SIG-M5 (cell line): Measurements from ENCODE around the gene CACNA1B.

ENCODE experiments used
- DNase-seq: peaks from one replicate; lab custom pipeline; 2025; lab: John Stamatoyannopoulos, UW

Gene CACNA1B

DNA sequence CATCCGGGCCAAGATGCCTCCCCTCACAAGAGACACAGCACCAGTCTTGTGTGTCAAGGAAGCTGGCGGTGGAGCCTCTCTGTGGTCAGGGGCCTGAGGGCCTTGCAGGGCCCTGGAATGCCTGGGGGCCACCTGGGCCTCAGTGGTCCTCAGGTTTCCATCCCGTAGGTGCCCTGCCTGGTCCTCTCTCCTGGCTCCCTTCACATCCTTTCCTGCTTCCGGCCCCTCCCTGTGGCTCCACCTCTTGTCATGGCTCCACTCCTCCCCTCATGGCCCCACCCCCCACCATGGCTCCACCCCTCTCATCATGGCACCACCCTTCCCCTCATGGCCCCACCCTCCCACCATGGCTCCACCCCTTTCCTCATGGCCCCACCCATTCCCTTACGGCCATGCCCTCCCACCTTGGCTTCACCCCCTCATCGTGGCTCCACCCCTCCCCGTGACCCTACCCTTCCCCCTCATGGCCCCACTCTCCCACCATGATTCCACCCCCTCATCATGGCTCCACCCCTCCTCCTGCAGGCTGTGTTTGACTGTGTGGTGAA, 175.8 kb downstream of the CACNA1B start:
- DNase-seq = no peak

DNA sequence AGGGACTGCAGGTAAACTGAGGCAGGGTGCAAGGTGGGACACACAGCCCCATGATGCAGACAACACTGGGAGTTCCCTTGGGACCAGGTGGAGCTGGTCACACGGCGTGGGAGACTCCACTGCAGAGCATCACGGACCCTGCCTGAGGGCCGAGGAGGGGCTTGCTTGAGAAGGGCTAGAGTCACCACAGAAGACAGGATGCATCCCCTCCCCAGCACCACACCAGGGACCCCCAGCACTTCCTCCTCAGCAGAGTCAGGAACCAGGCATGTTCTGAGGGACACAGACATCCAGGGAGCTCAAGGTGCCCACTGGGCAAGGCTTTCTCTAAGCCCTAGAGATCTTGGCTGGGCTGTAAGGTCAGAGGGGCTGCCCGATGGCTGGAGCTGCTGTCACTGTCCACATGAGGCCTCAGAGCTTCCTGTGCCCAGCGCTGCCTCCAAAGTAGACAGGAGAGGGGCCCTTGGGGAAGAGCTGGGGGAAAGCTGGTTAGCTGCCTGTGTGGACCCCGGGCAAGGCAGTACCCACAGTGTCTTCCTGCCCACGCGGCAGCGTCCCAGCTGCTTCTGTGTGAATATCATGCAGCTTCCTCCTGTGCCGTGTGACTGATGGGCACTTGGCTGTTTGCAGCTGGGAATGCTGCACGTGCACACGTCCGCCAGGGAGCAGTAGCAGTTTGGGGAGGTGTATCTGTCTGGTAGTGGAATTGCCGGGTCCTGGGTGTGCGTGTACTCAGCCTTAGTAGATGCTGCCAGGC, 176.6 kb downstream of the CACNA1B start:
- DNase-seq = no peak

DNA sequence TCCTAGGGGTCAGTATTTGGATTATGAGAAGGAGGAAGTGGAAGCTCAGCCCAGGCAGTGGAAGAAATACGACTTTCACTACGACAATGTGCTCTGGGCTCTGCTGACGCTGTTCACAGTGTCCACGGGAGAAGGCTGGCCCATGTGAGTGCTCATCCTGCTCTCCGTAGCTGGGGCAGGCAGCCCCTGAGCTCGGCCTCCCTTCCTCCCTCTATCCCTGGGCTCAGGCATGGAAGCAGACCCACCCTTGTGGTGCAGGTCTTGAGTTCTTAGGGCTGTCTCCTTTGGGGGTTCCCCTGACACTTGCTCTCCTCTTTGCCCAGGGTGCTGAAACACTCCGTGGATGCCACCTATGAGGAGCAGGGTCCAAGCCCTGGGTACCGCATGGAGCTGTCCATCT, 180.1 kb downstream of the CACNA1B start:
- no peak for DNase-seq

GRCh38 chr9:138058181-138058580, 180.6 kb downstream of the CACNA1B start:
- DNase-seq = no peak

- DNase-seq = no peak
Observed at GRCh38 chr9:138059196-138059595, 181.6 kb downstream of the CACNA1B start.

GRCh38 chr9:138060365-138060764, 182.8 kb downstream of the CACNA1B start:
- DNase-seq = no peak

- no peak for DNase-seq
Observed at GRCh38 chr9:138060881-138061280, 183.3 kb downstream of the CACNA1B start.

GRCh38 chr9:138061631-138062030, 184.0 kb downstream of the CACNA1B start:
- DNase-seq = no peak

DNA sequence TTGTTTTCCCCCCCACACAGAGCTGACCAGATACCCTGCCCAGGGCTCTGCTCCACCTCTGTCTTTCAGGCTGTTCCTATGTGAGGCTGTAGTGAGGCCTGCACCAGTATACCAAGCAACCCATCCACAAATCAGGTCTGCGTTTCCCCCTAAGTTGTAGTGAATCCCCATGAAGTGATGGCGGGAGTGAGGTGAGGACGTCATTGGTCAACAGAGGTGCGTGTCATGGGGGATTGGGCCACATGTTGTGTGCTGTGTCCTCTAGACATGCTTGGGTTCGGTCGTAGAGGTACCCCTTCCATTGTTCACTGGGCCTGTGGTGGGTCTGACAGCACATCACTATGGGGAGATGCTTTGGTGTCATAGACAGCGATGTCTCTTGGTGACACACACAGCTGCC, 184.6 kb downstream of the CACNA1B start:
- no peak for DNase-seq

- no peak for DNase-seq
Observed at GRCh38 chr9:138063033-138063432, 185.5 kb downstream of the CACNA1B start.

- no peak for DNase-seq
Observed at GRCh38 chr9:138063785-138064184, 186.2 kb downstream of the CACNA1B start.

- no peak for DNase-seq
Observed at GRCh38 chr9:138064547-138064946, 187.0 kb downstream of the CACNA1B start.

DNA sequence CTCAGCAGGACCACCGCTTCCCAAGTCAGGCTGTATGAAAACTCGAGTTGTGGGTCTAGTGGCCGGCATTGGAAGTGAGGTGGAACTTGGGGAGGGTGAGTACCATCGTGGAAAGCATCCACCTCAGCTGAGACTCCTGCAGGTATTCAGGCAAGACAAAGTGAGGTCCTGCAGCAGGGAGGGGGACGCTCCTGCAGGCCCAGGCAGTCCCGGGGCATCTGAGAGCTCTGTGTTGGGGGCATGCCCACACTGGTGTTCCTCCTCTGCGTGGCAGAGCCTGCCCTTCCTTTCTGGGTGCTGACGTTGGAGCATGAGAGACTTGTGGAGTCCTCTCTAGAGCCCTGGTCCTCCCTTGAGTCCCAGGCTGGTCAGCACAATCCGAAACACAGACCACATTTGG, 187.7 kb downstream of the CACNA1B start:
- no peak for DNase-seq

DNA sequence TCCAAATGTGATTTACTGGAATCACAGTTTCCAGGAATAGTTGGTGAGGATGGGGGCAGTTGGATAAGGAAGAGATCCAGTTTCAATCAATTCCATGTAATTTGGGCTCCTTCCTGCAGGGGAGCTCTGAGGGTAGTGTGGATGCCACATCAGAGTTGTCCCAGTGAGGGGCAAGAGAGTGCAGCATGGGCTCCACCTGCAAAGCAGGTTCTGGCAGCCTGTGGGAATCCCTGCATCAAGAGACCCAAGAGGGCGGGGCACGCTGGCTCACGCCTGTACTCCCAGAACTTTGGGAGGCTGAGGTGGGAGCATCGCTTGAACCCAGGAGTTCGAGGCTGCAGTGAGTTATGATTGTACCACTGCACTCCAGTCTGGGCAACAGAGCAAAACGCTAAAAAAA, 188.5 kb downstream of the CACNA1B start:
- no peak for DNase-seq

DNA sequence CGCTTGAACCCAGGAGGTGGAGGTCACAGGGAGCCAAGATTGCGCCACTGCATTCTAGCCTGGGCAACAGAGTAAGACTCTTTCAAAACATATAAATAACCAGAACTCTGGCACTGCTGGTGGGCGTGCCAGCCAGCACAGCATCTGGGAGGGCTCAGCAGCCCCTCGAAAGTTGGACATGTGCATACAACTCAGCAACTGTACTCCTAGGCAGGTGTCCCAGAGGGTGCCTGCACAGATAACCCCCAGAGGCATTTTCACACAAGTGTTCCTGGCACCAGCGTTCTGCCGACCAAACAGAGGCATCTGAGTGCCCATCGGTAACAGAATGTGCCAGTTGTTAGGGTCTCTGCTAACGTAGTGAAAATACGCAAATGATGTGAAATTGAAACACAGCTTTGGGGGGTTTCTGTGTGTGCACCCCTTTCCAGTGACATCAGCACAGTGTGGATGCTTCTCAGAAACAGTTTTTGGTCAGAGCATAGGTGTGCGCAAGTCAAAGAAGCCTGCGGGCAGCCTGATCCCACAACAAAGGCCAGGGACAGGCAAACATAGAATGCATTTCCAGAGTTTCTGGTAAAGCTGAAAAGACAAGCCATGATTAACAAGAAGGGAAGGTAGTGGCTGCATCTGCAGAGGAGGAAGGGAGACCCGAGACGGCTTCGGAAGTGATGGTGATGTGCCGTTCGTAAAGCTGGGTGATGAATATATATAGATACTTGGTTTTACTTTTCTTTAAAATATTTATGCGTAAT, 190.2 kb downstream of the CACNA1B start:
- DNase-seq = no peak

- no peak for DNase-seq
Observed at GRCh38 chr9:138068601-138069035, 191.0 kb downstream of the CACNA1B start.

DNA sequence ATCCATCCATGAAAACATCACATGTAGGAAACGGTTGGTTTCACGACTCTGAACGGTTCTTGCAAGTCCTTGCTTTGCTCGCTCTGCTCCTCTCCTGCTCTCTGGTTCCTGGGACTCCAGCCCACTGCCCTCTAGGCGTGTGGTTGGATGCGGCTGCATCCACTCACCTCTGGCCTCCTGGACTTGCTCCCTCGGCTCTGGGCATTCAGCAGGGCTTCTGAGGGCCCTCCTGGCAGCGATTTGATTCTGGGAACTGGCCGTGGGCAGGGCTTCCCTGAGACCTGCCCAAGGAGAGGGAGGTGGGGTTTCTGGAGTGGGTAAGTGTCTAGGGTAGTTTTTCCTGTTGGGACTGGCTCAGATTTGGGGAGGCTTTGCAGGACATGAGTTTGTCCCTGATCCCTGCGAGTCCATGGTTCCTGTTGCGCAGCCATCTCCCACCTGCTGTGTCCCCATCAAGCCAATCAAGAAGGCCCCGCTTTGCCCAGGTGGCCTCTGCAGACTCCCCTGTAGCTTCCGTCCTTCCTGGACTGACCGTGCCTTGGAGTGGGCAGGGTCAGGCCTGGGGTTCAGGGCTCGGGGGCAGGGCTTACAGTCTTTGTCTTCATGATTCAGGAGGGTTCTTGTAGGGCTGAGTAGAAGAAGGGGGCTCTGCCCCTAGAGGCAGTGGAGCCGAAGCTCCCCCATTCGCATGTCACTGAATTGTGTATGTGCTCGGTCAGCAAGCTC, 192.3 kb downstream of the CACNA1B start:
- DNase-seq = no peak

- no peak for DNase-seq
Observed at GRCh38 chr9:138070815-138071214, 193.2 kb downstream of the CACNA1B start.

- DNase-seq = no peak
Observed at GRCh38 chr9:138071292-138071691, 193.7 kb downstream of the CACNA1B start.

- no peak for DNase-seq
Observed at GRCh38 chr9:138071731-138072130, 194.1 kb downstream of the CACNA1B start.

- no peak for DNase-seq
Observed at GRCh38 chr9:138072161-138072842, 194.7 kb downstream of the CACNA1B start.

DNA sequence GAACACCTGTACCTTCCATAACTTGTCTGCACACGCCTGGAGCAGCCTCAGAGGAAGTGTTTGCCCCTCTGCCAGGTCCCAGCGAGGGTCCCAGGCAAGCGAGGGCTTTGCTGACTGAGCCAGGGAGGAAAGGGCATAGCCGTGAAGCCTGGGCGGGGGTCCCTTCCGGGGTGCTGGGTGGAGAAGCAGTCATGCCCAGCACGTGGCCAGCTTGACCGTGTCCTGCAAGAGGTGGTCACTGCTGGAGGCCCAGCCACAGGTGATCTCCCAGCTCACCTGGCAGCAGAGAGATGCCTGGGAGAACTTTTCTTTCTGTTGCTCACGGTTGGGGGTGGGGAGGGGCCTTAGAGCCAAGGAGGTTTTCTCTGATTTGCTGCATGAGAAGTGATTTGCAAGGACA, 195.3 kb downstream of the CACNA1B start:
- DNase-seq = no peak
